ENCODE results near the gene NRXN2.
"Not testable (repeated sequence)": the region's sequence is repeated elsewhere in the genome, so short reads cannot be mapped to it uniquely, and the experiment has no call there.

Gene NRXN2

DNA sequence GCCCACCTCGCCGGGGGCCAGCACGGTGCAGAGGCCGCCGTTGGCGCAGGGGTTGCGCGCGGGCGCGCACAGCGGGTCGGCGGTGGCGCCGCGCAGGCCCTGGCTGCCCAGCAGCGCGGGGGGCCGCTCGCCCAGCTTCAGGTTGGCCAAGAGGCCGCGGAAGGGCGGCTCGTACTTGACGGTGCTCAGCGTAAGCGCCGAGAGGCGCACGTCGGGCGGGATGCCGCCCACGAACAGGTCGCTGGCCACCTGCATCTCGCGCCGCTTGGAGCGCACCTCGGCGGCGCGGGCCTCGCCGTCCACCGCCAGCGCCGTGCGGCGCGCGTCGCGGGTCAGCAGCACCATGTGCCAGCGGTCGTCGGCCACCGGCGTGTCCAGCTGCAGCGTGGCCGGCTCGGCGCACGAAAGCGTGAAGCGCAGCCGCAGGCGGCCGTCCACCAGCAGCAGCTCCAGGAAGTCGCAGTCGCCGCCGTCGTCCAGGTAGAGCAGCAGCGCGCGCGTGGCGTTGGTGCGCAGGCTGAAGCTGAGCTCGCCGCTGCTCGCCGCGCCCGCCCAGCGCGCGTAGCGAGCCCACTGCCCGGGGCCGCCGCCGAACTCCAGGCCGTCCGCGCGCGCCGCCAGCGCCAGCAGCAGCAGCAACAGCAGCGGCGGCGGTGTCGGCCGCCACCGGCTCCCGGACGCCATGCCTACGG lies 9.8 kb downstream of the NRXN2 start:
- no peak for DNase-seq (ENCODE audit: low read depth, low spot score)
- H3K27ac ChIP-seq: no peak overlapping the region
- no peaks in the 10 kb centered on the region for H3K36me3 ChIP-seq (ENCODE audit: insufficient read depth, low read length)
- TF ChIP-seq EZH2 (IDR thresholded peaks at IDR 0.05) (no peak), POLR2AphosphoS5 (IDR thresholded peaks at IDR 0.05; ENCODE audit: borderline replicate concordance, low read depth, low read length) (no peak), FOXP2 (optimal IDR thresholded peaks at IDR 0.05; ENCODE audit: control extremely low read depth, extremely low read length, insufficient read depth) (no peak)
- H3K9me3 ChIP-seq (ENCODE audit: low read depth, low read length): no peaks in the 10 kb centered on the region
- H3K4me3 ChIP-seq: no peak overlapping the region
- H3K9ac ChIP-seq (ENCODE audit: insufficient read length): no peak overlapping the region

GRCh38 chr11:64712430-64713015 lies 10.5 kb downstream of the NRXN2 start:
- TF ChIP-seq EZH2 (IDR thresholded peaks at IDR 0.05): no peak
- TF ChIP-seq FOXP2 (optimal IDR thresholded peaks at IDR 0.05; ENCODE audit: control extremely low read depth, extremely low read length, insufficient read depth): no peak
- no peak overlapping the region for H3K9ac ChIP-seq (ENCODE audit: insufficient read length)

DNA sequence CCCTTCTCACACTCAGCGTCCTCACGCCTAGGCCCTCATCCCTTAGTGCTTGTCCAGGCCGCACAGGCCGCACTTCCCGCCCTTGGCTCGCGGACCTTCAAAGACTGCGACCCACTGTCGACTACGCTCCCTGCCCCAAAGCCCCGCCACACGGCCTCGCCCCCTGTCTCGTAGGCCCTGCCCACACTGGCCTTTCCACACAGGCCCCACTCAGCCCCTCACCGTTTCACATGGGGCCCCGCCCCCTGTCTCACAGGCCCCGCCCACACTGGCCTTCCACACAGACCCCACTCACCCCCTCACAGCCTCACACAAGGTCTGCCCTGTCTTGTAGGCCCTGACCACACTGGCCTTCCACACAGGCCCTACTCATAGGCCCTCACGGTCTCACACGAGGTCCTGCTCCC lies 11.0 kb downstream of the NRXN2 start:
- Histone ChIP-seq H3K36me3 (ENCODE audit: insufficient read depth, low read length) (no peaks in the 10 kb centered on the region), H3K4me3 (no peak overlapping the region), H3K9me3 (ENCODE audit: low read depth, low read length) (no peaks in the 10 kb centered on the region), H3K9ac (ENCODE audit: insufficient read length) (no peak overlapping the region), H3K27ac (no peak overlapping the region)
- TF ChIP-seq EZH2 (IDR thresholded peaks at IDR 0.05) (no peak), POLR2AphosphoS5 (IDR thresholded peaks at IDR 0.05; ENCODE audit: borderline replicate concordance, low read depth, low read length) (no peak), FOXP2 (optimal IDR thresholded peaks at IDR 0.05; ENCODE audit: control extremely low read depth, extremely low read length, insufficient read depth) (no peak)
- DNase-seq (ENCODE audit: low read depth, low spot score): no peak

More at GRCh38 chr11:64712430-64713015, 10.5 kb downstream of the NRXN2 start:
- no peak for DNase-seq (ENCODE audit: low read depth, low spot score)
- Histone ChIP-seq H3K27ac (no peak overlapping the region), H3K36me3 (ENCODE audit: insufficient read depth, low read length) (no peaks in the 10 kb centered on the region), H3K4me3 (no peak overlapping the region), H3K9me3 (ENCODE audit: low read depth, low read length) (no peaks in the 10 kb centered on the region)

GRCh38 chr11:64711138-64711955 lies 11.7 kb downstream of the NRXN2 start:
- no peak overlapping the region for H3K9ac ChIP-seq (ENCODE audit: insufficient read length)
- TF ChIP-seq POLR2AphosphoS5 (IDR thresholded peaks at IDR 0.05; ENCODE audit: borderline replicate concordance, low read depth, low read length) (no peak), EZH2 (IDR thresholded peaks at IDR 0.05) (no peak), FOXP2 (optimal IDR thresholded peaks at IDR 0.05; ENCODE audit: control extremely low read depth, extremely low read length, insufficient read depth) (no peak)
- H3K9me3 ChIP-seq (ENCODE audit: low read depth, low read length): no peaks in the 10 kb centered on the region
- H3K27ac ChIP-seq: no peak overlapping the region
- H3K36me3 ChIP-seq (ENCODE audit: insufficient read depth, low read length): no peaks in the 10 kb centered on the region
- H3K4me3 ChIP-seq: no peak overlapping the region
- DNase-seq (ENCODE audit: low read depth, low spot score): no peak

- H3K27ac ChIP-seq: no peak overlapping the region
- TF ChIP-seq POLR2AphosphoS5 (IDR thresholded peaks at IDR 0.05; ENCODE audit: borderline replicate concordance, low read depth, low read length) (no peak), EZH2 (IDR thresholded peaks at IDR 0.05) (no peak), FOXP2 (optimal IDR thresholded peaks at IDR 0.05; ENCODE audit: control extremely low read depth, extremely low read length, insufficient read depth) (no peak)
- DNase-seq (ENCODE audit: low read depth, low spot score): no peak
- H3K9ac ChIP-seq (ENCODE audit: insufficient read length): no peak overlapping the region
- no peaks in the 10 kb centered on the region for H3K9me3 ChIP-seq (ENCODE audit: low read depth, low read length)
- no peak overlapping the region for H3K4me3 ChIP-seq
- H3K36me3 ChIP-seq (ENCODE audit: insufficient read depth, low read length): no peaks in the 10 kb centered on the region
These were observed 12.4 kb downstream of the NRXN2 start for GRCh38 chr11:64710418-64711137.

- Histone ChIP-seq H3K4me3 (no peak overlapping the region), H3K9me3 (ENCODE audit: low read depth, low read length) (no peaks in the 10 kb centered on the region), H3K9ac (ENCODE audit: insufficient read length) (no peak overlapping the region), H3K36me3 (ENCODE audit: insufficient read depth, low read length) (no peaks in the 10 kb centered on the region), H3K27ac (no peak overlapping the region)
- no peak for DNase-seq (ENCODE audit: low read depth, low spot score)
- TF ChIP-seq POLR2AphosphoS5 (IDR thresholded peaks at IDR 0.05; ENCODE audit: borderline replicate concordance, low read depth, low read length): no peak
- TF ChIP-seq EZH2 (IDR thresholded peaks at IDR 0.05): no peak
- TF ChIP-seq FOXP2 (optimal IDR thresholded peaks at IDR 0.05; ENCODE audit: control extremely low read depth, extremely low read length, insufficient read depth): no peak
These were observed 17.5 kb downstream of the NRXN2 start for GRCh38 chr11:64705501-64705900.

DNA sequence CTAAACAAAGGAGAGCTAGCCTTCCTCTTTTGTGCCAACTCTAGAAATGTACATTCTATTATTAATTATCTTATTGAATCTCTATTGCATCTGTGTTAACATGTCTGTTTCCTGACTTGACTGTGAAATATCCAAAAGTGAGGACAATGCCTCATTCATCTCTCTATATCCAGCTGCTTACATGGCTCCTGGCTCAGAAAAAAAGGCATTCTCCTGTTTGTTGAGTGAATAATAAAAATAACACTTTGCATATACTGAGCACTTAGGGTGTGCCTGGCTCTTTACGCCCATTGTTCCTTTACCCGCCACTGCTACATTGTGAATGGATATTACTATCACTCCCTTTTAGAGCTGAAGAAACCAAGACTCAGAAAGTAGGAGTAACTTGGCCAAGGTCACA lies 19.9 kb downstream of the NRXN2 start:
- no peak for DNase-seq (ENCODE audit: low read depth, low spot score)
- Histone ChIP-seq H3K36me3 (ENCODE audit: insufficient read depth, low read length) (no peaks in the 10 kb centered on the region), H3K9me3 (ENCODE audit: low read depth, low read length) (no peaks in the 10 kb centered on the region), H3K4me3 (no peak overlapping the region), H3K27ac (no peak overlapping the region), H3K9ac (ENCODE audit: insufficient read length) (no peak overlapping the region)
- TF ChIP-seq EZH2 (IDR thresholded peaks at IDR 0.05): no peak
- no peak for TF ChIP-seq POLR2AphosphoS5 (IDR thresholded peaks at IDR 0.05; ENCODE audit: borderline replicate concordance, low read depth, low read length)
- TF ChIP-seq FOXP2 (optimal IDR thresholded peaks at IDR 0.05; ENCODE audit: control extremely low read depth, extremely low read length, insufficient read depth): no peak

DNA sequence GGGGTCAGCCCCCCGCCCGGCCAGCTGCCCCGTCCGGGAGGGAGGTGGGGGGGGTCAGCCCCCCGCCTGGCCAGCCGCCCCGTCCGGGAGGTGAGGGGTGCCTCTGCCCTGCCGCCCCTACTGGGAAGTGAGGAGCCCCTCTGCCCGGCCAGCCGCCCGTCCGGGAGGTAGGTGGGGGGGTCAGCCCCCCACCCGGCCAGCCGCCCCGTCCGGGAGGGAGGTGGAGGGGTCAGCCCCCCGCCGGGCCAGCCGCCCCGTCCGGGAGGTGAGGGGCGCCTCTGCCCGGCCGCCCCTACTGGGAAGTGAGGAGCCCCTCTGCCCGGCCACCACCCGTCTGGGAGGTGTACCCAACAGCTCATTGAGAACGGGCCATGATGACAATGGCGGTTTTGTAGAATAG lies 21.0 kb downstream of the NRXN2 start:
- not testable (repeated sequence) for H3K27ac ChIP-seq; H3K4me3 ChIP-seq; H3K36me3 ChIP-seq (ENCODE audit: insufficient read depth, low read length)

More for the DNA sequence above, 21.0 kb downstream of the NRXN2 start:
- H3K9ac ChIP-seq (ENCODE audit: insufficient read length); H3K9me3 ChIP-seq (ENCODE audit: low read depth, low read length); DNase-seq (ENCODE audit: low read depth, low spot score): not testable (repeated sequence)
